Fibroblast of villous mesenchyme (primary cell): ENCODE results near the gene MAML2. TPM values are rescaled to one million over a fixed set of nuclear protein-coding genes. Genes with fewer than 3 reads are reported as not detected.

Experiments
- DNase-seq: peaks from one replicate; pipeline ENCODE4 v3.0.0-alpha.2; 2010; ENCODE audit warnings: low read depth
- H3K4me3 ChIP-seq: 2 replicates; pipeline ENCODE4 v1.5.1; 2011; ENCODE audit warnings: low read depth, mild to moderate bottlenecking, low read length
- CTCF ChIP-seq: IDR thresholded peaks from 2 replicates; pipeline ENCODE4 v1.5.1; 2012; ENCODE audit warnings: low read depth, mild to moderate bottlenecking, low read length; ENCODE audit not compliant: insufficient read depth
- total RNA-seq: library from RNA; depleted of rRNA; stranded (reverse); fragments of >200 nt; gene quantifications from 2 replicates; pipeline ENCODE4 v1.2.3, GENCODE V29; 2012

MAML2 gene
- total RNA-seq, 1 donor = 30.7 TPM

GRCh38 chr11:96084610-96085318, 258.2 kb downstream of the MAML2 start:
- no peak for TF ChIP-seq CTCF
- no peak overlapping the region for H3K4me3 ChIP-seq
- DNase-seq = no peak

DNA sequence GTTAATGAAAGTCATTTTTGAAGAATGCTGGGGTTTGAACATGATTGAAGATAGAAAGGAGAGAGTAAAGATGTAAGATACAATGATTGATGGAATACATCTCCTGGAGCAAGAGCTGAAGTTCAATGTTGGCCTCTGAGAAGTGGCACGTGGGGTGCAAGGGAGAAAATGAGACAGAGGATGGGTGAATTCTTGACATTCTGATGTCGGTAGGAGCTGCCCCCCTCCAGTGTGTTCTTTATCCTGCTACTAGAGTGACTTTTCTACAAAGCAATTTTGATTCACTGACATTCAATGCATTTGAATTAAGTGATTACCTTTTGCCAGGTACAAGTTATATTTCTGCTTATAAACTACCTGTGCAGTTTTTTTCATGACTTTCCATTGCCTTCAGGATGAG, 260.1 kb downstream of the MAML2 start:
- no peak for TF ChIP-seq CTCF
- DNase-seq = no peak

DNA sequence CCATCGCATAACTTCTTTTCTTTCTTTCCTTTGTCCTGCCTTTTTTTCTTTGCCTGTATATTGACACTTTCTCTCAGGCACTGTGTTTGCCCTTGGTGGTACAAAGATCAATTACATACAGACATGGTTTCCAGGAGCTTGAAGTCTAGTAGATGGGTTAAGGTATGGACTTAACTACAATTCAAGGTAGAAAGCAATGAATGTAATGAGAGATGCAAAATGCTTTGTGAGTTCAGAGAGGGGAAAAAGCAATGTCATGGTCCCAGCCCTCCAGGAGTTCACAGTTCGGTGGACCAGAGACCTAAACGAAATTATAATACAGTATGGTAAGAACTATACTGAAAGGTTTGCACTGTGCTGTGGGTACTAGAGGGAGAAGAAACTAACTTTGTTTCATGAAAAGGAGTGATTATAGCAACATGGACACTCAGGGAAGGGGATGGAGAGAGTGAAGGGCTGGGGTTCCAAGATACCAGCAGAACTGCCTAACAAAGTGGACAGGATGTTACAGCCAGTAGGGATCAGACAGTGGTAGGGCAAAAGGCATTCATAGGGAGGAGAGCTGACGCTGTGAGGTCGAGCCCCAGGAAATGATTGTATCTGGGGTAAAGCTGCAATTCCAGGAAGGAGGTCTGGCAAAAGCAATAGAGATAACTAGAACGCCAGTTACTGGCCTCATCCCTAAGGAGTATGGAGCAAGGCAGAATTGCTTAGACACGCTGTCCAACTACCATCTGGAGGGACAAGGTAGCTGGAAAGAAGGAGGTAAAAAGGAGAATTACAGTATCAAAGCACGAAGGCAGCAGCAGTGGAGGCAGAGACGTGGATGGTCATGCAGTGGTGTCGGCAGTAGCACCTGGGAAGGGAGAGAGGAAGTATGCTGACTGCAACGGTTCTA, 260.7 kb downstream of the MAML2 start:
- no peak overlapping the region for H3K4me3 ChIP-seq
- no peak for TF ChIP-seq CTCF
- DNase-seq = peak; percentile 66

More for the DNA sequence above, 260.1 kb downstream of the MAML2 start:
- no peak overlapping the region for H3K4me3 ChIP-seq

DNA sequence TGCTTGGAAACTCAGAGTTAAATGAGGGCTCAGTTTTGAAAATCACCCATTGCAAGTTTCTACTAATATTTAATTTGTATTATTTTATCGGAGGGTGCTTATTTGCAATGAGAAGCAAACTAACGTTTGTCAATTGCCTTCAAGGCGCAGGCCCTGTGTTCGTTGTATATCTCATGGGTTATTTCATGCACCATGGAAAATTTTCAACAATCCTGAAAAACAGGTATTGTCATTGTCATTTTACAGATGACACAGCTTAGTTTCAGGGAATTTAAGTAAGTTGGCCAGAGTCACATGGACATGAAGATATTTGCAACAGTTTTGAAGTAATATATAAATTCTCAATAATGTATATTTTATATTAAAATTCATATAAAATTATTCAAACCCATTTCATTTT, 261.4 kb downstream of the MAML2 start:
- H3K4me3 ChIP-seq = no peak overlapping the region
- DNase-seq = no peak
- TF ChIP-seq CTCF = no peak

GRCh38 chr11:96079691-96080090, 263.3 kb downstream of the MAML2 start:
- TF ChIP-seq CTCF = no peak
- H3K4me3 ChIP-seq = no peak overlapping the region
- DNase-seq = no peak

DNA sequence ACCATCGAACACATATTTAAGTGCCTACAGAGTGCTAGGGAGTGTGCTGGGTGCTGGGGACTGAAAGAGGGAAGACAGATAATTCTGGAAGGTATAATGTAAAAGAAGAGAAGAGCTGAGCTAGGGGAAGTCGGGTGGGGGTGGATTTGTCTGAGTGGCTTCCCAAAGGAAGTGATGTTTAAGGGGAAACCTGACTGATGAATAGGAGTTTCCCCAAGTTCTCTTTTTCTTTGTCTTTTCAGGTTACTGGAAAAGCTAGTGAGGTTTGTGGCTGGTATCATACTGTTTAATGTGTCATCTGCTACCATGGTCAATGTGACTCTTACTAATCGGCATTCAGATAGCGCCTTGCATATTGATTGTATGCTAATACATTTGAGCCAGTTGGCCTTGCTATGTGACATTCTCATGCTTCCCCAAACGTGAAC, 267.4 kb downstream of the MAML2 start:
- H3K4me3 ChIP-seq = no peak overlapping the region
- TF ChIP-seq CTCF = no peak
- no peak for DNase-seq
